Neutrophil (primary cell): ENCODE data around the gene KCNB1.

Source experiments
- H3K27ac ChIP-seq: fragments of 200-600 bp; sonication (generic); 2 replicates; pipeline ENCODE4 v1.5.1; 2016; ENCODE audit warnings: mild to moderate bottlenecking, moderate library complexity
- H3K27me3 ChIP-seq: fragments of 200-600 bp; sonication (generic); 2 replicates; pipeline ENCODE4 v1.6.0; 2016; ENCODE audit warnings: mild to moderate bottlenecking
- H3K36me3 ChIP-seq: fragments of 200-600 bp; sonication (generic); 2 replicates; pipeline ENCODE4 v1.5.1; 2017
- H3K4me1 ChIP-seq, 2 experiments: fragments of 200-600 bp in 1 of 2; sonication (generic) in 1 of 2; 1 replicate in 1 of 2; 2 replicates in 1 of 2; pipeline versions ENCODE4 v1.5.1 to v1.6.1; 2013 to 2016; ENCODE audit warnings: low read depth in 1 of 2, low read length in 1 of 2, mild to moderate bottlenecking in 1 of 2, moderate library complexity in 1 of 2; ENCODE audit not compliant: control insufficient read depth in 1 of 2, insufficient read depth in 1 of 2
- H3K4me3 ChIP-seq, 2 experiments: fragments of 200-600 bp in 1 of 2; sonication (generic) in 1 of 2; 1 replicate in 1 of 2; 2 replicates in 1 of 2; pipeline ENCODE4 v1.5.1; 2013 to 2016; ENCODE audit warnings: low read depth in 1 of 2, low read length in 1 of 2, mild to moderate bottlenecking in 1 of 2, moderate library complexity in 1 of 2
- H3K9me3 ChIP-seq: fragments of 200-600 bp; sonication (generic); 2 replicates; pipeline ENCODE4 v1.5.1; 2016
- TF ChIP-seq, protein P1 (sequence below): fragments of 200-600 bp; sonication (generic); IDR thresholded peaks from 2 replicates; pipeline ENCODE4 v1.5.1; 2016; ENCODE audit warnings: antibody characterized with exemption

Gene KCNB1

DNA sequence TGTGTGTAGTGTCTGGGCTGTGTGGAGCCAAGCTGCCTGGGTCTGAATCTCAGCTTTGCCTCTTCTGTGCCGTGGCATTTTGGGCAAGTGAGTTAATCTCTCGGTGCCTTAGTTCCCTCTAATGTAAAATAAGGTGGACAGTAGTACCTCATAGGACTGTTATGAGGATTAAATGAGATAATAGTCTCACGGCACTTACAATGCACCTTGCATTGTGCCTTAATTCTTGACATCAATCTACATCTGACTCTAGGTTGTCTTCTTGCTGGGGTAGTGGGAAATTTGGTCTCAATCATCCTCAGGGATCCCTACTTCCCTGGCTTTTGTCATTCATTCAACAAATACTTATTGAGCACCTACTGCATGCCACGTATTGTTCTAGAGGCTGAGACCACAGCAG, 133.9 kb downstream of the KCNB1 start:
- Histone ChIP-seq H3K9me3 (no peaks in the 10 kb centered on the region), H3K4me1 (no peaks in the 10 kb centered on the region), H3K27ac (no peak overlapping the region), H3K36me3 (no peaks in the 10 kb centered on the region), H3K27me3 (peaks cover 82% of the 10 kb centered on the region), H3K4me3 (no peak overlapping the region)
- TF ChIP-seq, protein P1, sequence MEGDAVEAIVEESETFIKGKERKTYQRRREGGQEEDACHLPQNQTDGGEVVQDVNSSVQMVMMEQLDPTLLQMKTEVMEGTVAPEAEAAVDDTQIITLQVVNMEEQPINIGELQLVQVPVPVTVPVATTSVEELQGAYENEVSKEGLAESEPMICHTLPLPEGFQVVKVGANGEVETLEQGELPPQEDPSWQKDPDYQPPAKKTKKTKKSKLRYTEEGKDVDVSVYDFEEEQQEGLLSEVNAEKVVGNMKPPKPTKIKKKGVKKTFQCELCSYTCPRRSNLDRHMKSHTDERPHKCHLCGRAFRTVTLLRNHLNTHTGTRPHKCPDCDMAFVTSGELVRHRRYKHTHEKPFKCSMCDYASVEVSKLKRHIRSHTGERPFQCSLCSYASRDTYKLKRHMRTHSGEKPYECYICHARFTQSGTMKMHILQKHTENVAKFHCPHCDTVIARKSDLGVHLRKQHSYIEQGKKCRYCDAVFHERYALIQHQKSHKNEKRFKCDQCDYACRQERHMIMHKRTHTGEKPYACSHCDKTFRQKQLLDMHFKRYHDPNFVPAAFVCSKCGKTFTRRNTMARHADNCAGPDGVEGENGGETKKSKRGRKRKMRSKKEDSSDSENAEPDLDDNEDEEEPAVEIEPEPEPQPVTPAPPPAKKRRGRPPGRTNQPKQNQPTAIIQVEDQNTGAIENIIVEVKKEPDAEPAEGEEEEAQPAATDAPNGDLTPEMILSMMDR: no peak

DNA sequence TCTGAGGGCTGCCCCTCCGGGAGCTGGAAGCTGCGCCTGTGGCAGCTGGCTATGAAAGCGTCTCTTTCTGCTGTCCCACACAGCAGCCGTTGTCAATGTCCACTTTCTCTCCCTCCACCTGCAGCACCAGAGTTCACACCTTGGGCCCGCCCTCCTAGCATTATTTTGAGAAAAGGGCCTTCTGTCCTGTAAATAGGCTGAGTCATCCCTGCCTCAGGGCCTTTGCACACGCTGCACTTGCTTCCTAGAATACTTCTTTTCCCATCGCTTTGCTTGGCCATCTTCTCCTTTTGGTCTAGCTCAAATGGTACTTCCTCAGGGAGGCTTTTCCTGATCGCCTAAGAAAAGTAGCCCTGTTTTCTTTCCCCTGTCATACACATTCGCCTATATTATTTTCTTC, 135.3 kb downstream of the KCNB1 start:
- H3K9me3 ChIP-seq: no peaks in the 10 kb centered on the region
- no peak overlapping the region for H3K4me3 ChIP-seq
- H3K4me1 ChIP-seq: no peaks in the 10 kb centered on the region
- H3K27me3 ChIP-seq: peaks cover 82% of the 10 kb centered on the region
- TF ChIP-seq, protein P1: no peak
- H3K36me3 ChIP-seq: no peaks in the 10 kb centered on the region
- no peak overlapping the region for H3K27ac ChIP-seq

DNA sequence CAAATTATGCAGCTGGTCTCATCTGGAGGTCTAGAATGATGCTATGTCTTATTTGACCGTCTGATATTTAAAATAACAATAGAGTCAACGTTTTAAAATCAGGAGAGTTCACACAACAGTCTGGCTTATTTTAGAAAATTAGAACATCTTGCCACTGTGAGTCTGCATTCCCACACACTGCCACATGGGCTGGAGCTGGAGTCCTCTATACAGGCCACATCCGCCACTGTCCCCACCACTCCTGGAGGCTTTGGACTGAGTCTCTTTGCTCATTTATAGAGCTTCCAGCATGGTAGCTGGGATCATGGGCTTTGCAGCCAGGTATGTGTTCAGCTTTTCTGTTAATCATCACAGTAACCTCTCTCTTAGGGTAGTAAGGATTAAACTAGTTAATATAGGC, 135.8 kb downstream of the KCNB1 start:
- no peaks in the 10 kb centered on the region for H3K36me3 ChIP-seq
- TF ChIP-seq, protein P1: no peak
- no peak overlapping the region for H3K27ac ChIP-seq
- H3K9me3 ChIP-seq: no peaks in the 10 kb centered on the region
- no peaks in the 10 kb centered on the region for H3K4me1 ChIP-seq
- peaks cover 77% of the 10 kb centered on the region for H3K27me3 ChIP-seq
- H3K4me3 ChIP-seq: no peak overlapping the region

DNA sequence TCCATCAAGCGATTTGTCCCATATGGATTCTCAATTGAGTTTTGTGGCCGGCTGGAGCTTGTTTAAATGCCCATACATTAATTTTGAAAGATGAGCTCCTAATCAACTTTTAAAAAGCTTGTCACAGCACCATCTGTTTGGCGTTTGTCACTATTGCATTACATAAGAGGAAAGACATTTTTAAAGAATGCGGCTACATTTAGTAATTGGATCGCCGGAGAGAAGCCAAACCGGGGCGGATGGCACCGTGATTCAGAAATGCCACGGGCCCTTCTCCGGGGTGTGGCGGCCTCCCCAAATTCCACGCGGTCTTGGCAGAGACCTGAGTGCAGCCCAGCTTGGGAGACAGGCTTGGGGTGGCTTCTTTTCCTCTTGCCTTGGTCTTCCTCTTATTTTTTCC, 136.9 kb downstream of the KCNB1 start:
- H3K4me3 ChIP-seq: no peak overlapping the region
- TF ChIP-seq, protein P1: no peak
- peaks cover 69% of the 10 kb centered on the region for H3K27me3 ChIP-seq
- no peak overlapping the region for H3K27ac ChIP-seq
- no peaks in the 10 kb centered on the region for H3K9me3 ChIP-seq
- H3K4me1 ChIP-seq: no peaks in the 10 kb centered on the region
- no peaks in the 10 kb centered on the region for H3K36me3 ChIP-seq

DNA sequence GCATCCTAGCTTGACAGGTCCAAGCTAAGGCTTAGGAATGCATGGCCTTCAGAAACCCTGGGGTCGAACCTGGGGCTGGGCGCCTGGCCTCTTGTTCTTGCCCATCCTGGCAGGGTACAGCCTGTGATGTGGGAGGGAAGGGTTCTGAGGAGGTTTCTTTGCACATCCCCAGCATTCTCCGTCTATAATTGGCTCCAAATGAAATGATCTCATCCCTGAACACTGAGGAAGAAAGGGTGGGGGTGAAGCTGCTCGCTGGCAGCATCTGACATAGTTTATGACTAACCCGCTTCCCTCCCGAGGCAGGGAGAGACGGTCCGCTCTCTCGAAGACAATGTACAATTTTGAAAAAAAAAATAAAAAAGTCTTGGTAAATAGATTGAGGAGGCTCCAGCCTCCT, 137.5 kb downstream of the KCNB1 start:
- TF ChIP-seq, protein P1: no peak
- no peak overlapping the region for H3K4me3 ChIP-seq
- no peaks in the 10 kb centered on the region for H3K9me3 ChIP-seq
- no peak overlapping the region for H3K27ac ChIP-seq
- no peaks in the 10 kb centered on the region for H3K4me1 ChIP-seq
- peaks cover 64% of the 10 kb centered on the region for H3K27me3 ChIP-seq
- no peaks in the 10 kb centered on the region for H3K36me3 ChIP-seq

DNA sequence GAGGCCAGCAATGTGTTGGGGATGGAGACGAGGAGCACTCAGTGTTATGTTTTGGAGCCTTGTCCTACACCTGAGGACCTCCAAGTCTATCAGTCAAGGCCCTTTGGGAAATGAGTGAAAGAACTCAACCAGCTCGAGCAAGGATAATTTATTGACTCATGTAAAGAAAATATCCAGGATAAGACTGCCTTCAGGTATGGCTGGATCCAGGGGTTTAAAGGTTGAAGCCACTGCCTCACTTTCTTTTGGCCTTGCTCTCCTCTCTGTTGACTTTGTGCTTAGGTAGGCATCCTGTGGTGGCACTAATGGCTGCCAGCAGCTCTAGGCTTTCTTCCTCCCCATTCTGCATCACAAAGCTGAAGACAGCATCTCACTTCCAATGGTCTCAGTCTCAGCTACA, 138.3 kb downstream of the KCNB1 start:
- TF ChIP-seq, protein P1: no peak
- Histone ChIP-seq H3K27me3 (peaks cover 55% of the 10 kb centered on the region), H3K4me1 (no peaks in the 10 kb centered on the region), H3K27ac (no peak overlapping the region), H3K4me3 (no peak overlapping the region), H3K9me3 (no peaks in the 10 kb centered on the region), H3K36me3 (no peaks in the 10 kb centered on the region)
